Panc1 (cell line): Measurements from ENCODE around the gene WASL. TPM values are rescaled to one million over a fixed set of nuclear protein-coding genes. Genes with fewer than 3 reads are reported as not detected.

Source experiments
- ATAC-seq: fragments of 200-7000 bp; cut with Tn5 transposase; 2 replicates; pipeline ENCODE4 v1.9.1; 2020; ENCODE audit warnings: mild to moderate bottlenecking, moderate library complexity
- BruUV-seq: library from RNA; stranded (reverse); fragments of 400-500 nt; replicated peaks from 2 replicates; lab custom pipeline; 2021; lab: Mats Ljungman, UMichigan
- CTCF ChIA-PET: fragments of 300-600 bp; sonication (Branson Sonifier 250); formaldehyde crosslinking; loops from one replicate; lab custom pipeline; 2022; ENCODE audit warnings: antibody characterized with exemption; lab: Charles Lee
- POLR2A ChIA-PET: fragments of 300-600 bp; sonication (Branson Sonifier 250); formaldehyde crosslinking; loops from one replicate; lab custom pipeline; 2022; ENCODE audit warnings: antibody characterized with exemption; lab: Charles Lee
- DNase-seq: peaks from one replicate; pipeline ENCODE4 v3.0.0-alpha.2; 2010; ENCODE audit warnings: low read depth, low spot score
- H3K27ac ChIP-seq: 2 replicates; pipeline ENCODE4 v1.5.1; 2011; ENCODE audit warnings: mild to moderate bottlenecking, low read length, inconsistent platforms
- H3K27me3 ChIP-seq: fragments of 200-500 bp; sonication (Bioruptor generic); 2 replicates; pipeline ENCODE4 v1.6.0; 2014; ENCODE audit warnings: low read length, inconsistent platforms; ENCODE audit not compliant: control insufficient read depth, insufficient read depth
- H3K36me3 ChIP-seq: fragments of 200-500 bp; sonication (Bioruptor generic); 2 replicates; pipeline ENCODE4 v1.5.1; 2014; ENCODE audit warnings: inconsistent platforms, mild to moderate bottlenecking, low read length, moderate library complexity; ENCODE audit not compliant: control insufficient read depth, insufficient read depth
- H3K4me1 ChIP-seq: 2 replicates; pipeline ENCODE4 v1.5.1; 2011; ENCODE audit warnings: inconsistent platforms, mild to moderate bottlenecking, low read length, moderate library complexity; ENCODE audit not compliant: control insufficient read depth, insufficient read depth
- H3K4me3 ChIP-seq, 2 experiments: 2 replicates each; pipeline ENCODE4 v1.5.1; 2011 to 2012; ENCODE audit warnings: low read depth in 2 of 2, low read length in 2 of 2, mild to moderate bottlenecking in 2 of 2, inconsistent platforms in 1 of 2, moderate library complexity in 1 of 2
- H3K9me3 ChIP-seq: fragments of 200-500 bp; sonication (Bioruptor generic); 2 replicates; pipeline ENCODE4 v1.5.1; 2014; ENCODE audit warnings: low read depth, mild to moderate bottlenecking, inconsistent platforms, low read length, moderate library complexity; ENCODE audit not compliant: control insufficient read depth, insufficient read depth
- POLR2AphosphoS5 ChIP-seq: IDR thresholded peaks from 2 replicates; pipeline ENCODE4 v1.6.1; 2012; ENCODE audit warnings: mild to moderate bottlenecking, low read depth, low read length, moderate library complexity
- SIN3A ChIP-seq: IDR thresholded peaks from 2 replicates; pipeline ENCODE4 v1.6.1; 2012; ENCODE audit warnings: low read depth, mild to moderate bottlenecking, low read length, moderate library complexity, borderline replicate concordance; ENCODE audit not compliant: insufficient read depth
- TCF7L2 ChIP-seq: IDR thresholded peaks from 2 replicates; pipeline ENCODE4 v1.6.1; 2011; ENCODE audit warnings: mild to moderate bottlenecking, low read depth, low read length, inconsistent platforms
- in situ Hi-C: cut with HindIII; loops from 2 replicates; pipeline ENCODE4 v1.10.0; 2016; ENCODE audit warnings: low sequenced_read_pairs, low pct_unique_long_range_greater_than_20kb
- intact Hi-C: fragments of 100-400 bp; cut with micrococcal nuclease; formaldehyde crosslinking; loops from one replicate; pipeline ENCODE4 v1.10.0; 2022; ENCODE audit not compliant: unreplicated experiment
- total RNA-seq: library from RNA; stranded (reverse); gene quantifications from one replicate; pipeline ENCODE4 v1.2.1, GENCODE V29; 2021; ENCODE audit not compliant: unreplicated experiment
- TF ChIP-seq, protein P1 (sequence below): fragments of 450-650 bp; IDR thresholded peaks from 2 replicates; pipeline ENCODE4 v1.5.1; 2017; ENCODE audit warnings: mild to moderate bottlenecking
- TF ChIP-seq, protein P2 (sequence below), 2 experiments: IDR thresholded peaks; 2 replicates each; pipeline ENCODE4 v1.6.1; 2011 to 2012; ENCODE audit warnings: low read depth in 2 of 2, control low read depth in 1 of 2, low read length in 1 of 2, mild to moderate bottlenecking in 1 of 2, moderate library complexity in 1 of 2; ENCODE audit not compliant: insufficient read depth in 1 of 2

WASL gene
- total RNA-seq, 1 experiment from 2014 or later: 29.6 TPM

DNA sequence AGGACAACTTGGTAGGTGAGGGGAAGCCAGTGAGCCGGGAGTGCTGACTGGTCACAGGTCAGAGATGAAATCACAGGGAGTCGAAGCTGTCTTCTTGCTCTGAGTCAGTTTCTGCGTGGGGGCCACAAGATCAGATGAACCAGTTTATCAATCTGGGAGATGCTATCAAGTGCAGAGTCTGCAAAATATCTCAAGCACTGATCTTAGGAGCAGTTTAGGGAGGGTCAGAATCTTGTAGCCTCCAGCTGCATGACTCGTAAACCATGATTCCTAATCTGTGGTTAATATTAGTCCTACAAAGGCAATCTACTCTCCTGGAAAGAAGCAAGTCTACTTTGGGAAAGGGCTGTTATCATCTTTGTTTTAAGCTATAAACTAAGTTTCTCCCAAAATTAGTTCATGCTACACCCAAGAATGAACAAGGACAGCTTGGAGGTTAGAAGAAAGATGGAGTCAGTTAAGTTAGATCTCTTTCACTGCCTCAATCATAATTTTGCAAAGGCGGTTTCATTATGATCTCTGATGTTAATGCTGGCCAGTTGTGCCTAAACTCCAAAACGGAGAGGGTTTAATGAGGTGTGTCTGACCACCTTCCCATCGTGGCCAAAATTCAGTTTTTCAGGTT, 101.6 kb downstream of the WASL start:
- no TSS peak for BruUV-seq
- H3K27me3 ChIP-seq: peaks cover 22% of the 10 kb centered on the region
- no peaks in the 10 kb centered on the region for H3K9me3 ChIP-seq
- H3K36me3 ChIP-seq: no peaks in the 10 kb centered on the region
- ATAC-seq (no peak), DNase-seq (no peak)
- H3K4me1 ChIP-seq: no peaks in the 10 kb centered on the region
- CTCF ChIA-PET: no interaction called here
- TF ChIP-seq TCF7L2: no peak
- TF ChIP-seq, protein P1, sequence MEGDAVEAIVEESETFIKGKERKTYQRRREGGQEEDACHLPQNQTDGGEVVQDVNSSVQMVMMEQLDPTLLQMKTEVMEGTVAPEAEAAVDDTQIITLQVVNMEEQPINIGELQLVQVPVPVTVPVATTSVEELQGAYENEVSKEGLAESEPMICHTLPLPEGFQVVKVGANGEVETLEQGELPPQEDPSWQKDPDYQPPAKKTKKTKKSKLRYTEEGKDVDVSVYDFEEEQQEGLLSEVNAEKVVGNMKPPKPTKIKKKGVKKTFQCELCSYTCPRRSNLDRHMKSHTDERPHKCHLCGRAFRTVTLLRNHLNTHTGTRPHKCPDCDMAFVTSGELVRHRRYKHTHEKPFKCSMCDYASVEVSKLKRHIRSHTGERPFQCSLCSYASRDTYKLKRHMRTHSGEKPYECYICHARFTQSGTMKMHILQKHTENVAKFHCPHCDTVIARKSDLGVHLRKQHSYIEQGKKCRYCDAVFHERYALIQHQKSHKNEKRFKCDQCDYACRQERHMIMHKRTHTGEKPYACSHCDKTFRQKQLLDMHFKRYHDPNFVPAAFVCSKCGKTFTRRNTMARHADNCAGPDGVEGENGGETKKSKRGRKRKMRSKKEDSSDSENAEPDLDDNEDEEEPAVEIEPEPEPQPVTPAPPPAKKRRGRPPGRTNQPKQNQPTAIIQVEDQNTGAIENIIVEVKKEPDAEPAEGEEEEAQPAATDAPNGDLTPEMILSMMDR: no peak
- TF ChIP-seq POLR2AphosphoS5: no peak
- TF ChIP-seq, protein P2, sequence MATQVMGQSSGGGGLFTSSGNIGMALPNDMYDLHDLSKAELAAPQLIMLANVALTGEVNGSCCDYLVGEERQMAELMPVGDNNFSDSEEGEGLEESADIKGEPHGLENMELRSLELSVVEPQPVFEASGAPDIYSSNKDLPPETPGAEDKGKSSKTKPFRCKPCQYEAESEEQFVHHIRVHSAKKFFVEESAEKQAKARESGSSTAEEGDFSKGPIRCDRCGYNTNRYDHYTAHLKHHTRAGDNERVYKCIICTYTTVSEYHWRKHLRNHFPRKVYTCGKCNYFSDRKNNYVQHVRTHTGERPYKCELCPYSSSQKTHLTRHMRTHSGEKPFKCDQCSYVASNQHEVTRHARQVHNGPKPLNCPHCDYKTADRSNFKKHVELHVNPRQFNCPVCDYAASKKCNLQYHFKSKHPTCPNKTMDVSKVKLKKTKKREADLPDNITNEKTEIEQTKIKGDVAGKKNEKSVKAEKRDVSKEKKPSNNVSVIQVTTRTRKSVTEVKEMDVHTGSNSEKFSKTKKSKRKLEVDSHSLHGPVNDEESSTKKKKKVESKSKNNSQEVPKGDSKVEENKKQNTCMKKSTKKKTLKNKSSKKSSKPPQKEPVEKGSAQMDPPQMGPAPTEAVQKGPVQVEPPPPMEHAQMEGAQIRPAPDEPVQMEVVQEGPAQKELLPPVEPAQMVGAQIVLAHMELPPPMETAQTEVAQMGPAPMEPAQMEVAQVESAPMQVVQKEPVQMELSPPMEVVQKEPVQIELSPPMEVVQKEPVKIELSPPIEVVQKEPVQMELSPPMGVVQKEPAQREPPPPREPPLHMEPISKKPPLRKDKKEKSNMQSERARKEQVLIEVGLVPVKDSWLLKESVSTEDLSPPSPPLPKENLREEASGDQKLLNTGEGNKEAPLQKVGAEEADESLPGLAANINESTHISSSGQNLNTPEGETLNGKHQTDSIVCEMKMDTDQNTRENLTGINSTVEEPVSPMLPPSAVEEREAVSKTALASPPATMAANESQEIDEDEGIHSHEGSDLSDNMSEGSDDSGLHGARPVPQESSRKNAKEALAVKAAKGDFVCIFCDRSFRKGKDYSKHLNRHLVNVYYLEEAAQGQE (IDR thresholded peaks at IDR 0.05; ENCODE audit: insufficient read depth in 1 of 2, low read depth in 2 of 2, low read length in 1 of 2): no peak
- no peak for TF ChIP-seq SIN3A
- in situ Hi-C loops: no loop called here
- POLR2A ChIA-PET: no interaction called here
- intact Hi-C loops: no loop called here
- H3K27ac ChIP-seq: no peak overlapping the region
- H3K4me3 ChIP-seq: no peak overlapping the region

DNA sequence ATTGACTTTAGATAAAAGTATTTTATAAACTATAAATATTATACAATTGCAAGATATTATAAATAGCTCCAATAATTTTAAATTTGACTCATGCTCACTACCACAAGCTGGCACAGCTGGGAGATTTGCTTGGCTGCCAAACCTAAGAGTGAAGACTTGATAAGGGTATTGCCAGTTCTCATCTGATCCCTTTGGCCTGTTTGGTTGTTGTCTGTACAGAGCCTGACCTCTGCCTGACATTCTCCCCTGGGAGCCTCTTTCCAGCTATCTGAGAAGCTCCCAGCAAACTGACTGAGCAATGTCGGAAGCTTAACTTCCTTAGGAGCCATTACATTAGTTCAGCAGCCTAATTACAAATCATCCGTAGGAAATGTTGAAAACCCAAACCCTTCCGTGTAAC, 103.3 kb downstream of the WASL start:
- Histone ChIP-seq H3K27me3 (peaks cover 22% of the 10 kb centered on the region), H3K36me3 (no peaks in the 10 kb centered on the region), H3K4me3 (no peak overlapping the region), H3K4me1 (no peaks in the 10 kb centered on the region), H3K9me3 (no peaks in the 10 kb centered on the region), H3K27ac (no peak overlapping the region)
- DNase-seq (no peak), ATAC-seq (no peak)
- intact Hi-C loops: no loop called here
- BruUV-seq: no TSS peak
- in situ Hi-C loops: no loop called here
- ChIA-PET POLR2A (no interaction called here), CTCF (no interaction called here)
- TF ChIP-seq SIN3A (no peak), POLR2AphosphoS5 (no peak), TCF7L2 (no peak)
- TF ChIP-seq, protein P1: no peak
- TF ChIP-seq, protein P2 (IDR thresholded peaks at IDR 0.05; ENCODE audit: insufficient read depth in 1 of 2, low read depth in 2 of 2, low read length in 1 of 2): no peak
